ENCODE data around the gene UBR3. TPM values are rescaled to one million over a fixed set of nuclear protein-coding genes. Genes with fewer than 3 reads are reported as not detected.

Gene UBR3
- total RNA-seq, 2 experiments from 2014 or later, result 11.6 to 21.0 TPM

DNA sequence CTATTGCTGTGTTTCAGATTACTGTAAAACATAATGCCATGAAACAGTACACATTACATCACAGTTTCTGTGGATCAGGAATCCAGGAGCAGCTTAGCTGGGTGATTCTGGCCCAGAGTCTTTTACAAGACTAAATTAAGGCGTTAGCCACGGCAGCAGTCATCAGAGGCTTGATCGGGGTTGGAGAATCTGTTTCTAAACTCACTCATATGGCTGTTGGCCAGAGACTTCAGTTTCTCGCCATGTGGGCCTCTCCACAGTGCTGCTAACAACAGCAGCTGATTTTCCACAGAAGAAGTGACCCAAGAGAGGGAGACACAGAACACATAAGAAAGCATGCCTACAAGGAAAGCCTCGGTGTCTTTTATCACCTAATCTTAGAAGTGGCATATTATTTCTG, 261.5 kb downstream of the UBR3 start:
- TF ChIP-seq EZH2phosphoT487 (IDR thresholded peaks at IDR 0.05; ENCODE audit: borderline replicate concordance, low read depth, low read length), result no peak
- no peak for TF ChIP-seq CTCF (conservative IDR thresholded peaks at IDR 0.05; ENCODE audit: low read length)
- POLR2A ChIA-PET, result no interaction called here
- CTCF ChIA-PET (ENCODE audit: unreplicated experiment), result no interaction called here

DNA sequence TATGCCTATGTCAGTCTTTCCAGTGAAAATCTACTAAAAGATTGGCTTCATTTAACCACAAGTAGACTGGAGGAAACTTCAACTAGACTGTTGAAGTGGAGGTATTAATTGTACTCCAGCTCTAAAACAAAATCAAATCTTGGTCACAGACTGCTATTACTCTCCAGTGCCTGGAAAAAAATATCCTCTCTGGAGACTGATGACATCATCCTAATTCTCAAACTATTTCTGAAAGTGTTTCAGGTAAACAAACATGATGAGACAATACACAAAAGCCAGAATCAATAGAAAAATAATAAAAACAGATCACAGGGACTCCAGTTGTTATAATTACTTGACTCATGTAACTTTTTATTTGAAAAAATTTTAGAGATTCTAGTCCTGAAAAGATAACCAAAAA, 263.0 kb downstream of the UBR3 start:
- Histone ChIP-seq H3K27ac (ENCODE audit: low read depth, low read length, poor library complexity, severe bottlenecking) (no peak overlapping the region), H3K9me2 (ENCODE audit: insufficient read depth, low read length) (no peaks in the 10 kb centered on the region), H3K4me1 (ENCODE audit: insufficient read depth, low read length, poor library complexity, severe bottlenecking) (no peaks in the 10 kb centered on the region), H3K4me2 (ENCODE audit: low read length) (no peak overlapping the region), H3K9me3 (ENCODE audit: low read length) (no peaks in the 10 kb centered on the region), H3K79me2 (ENCODE audit: insufficient read depth, low read depth, low read length) (no peaks in the 10 kb centered on the region), H3K36me3 (ENCODE audit: insufficient read depth, low read length) (no peaks in the 10 kb centered on the region), H2AFZ (ENCODE audit: low read length) (no peak overlapping the region), H4K20me1 (ENCODE audit: insufficient read depth, low read length) (no peaks in the 10 kb centered on the region), H3K4me3 (ENCODE audit: low read depth, low read length, poor library complexity, severe bottlenecking) (no peak overlapping the region)
- intact Hi-C loops (cut with micrococcal nuclease; ENCODE audit: unreplicated experiment), result no loop called here
- no peak for DNase-seq (ENCODE audit: low spot score)
- BruUV-seq (replicated peaks), result no TSS peak
- CTCF ChIA-PET (ENCODE audit: unreplicated experiment), result no interaction called here
- TF ChIP-seq CTCF (conservative IDR thresholded peaks at IDR 0.05; ENCODE audit: low read length), result no peak
- TF ChIP-seq EZH2phosphoT487 (IDR thresholded peaks at IDR 0.05; ENCODE audit: borderline replicate concordance, low read depth, low read length), result no peak
- POLR2A ChIA-PET, result no interaction called here

More for the DNA sequence above, 261.5 kb downstream of the UBR3 start:
- intact Hi-C loops (cut with micrococcal nuclease; ENCODE audit: unreplicated experiment), result no loop called here
- Histone ChIP-seq H4K20me1 (ENCODE audit: insufficient read depth, low read length) (no peaks in the 10 kb centered on the region), H3K9me2 (ENCODE audit: insufficient read depth, low read length) (no peaks in the 10 kb centered on the region), H3K27ac (ENCODE audit: low read depth, low read length, poor library complexity, severe bottlenecking) (no peak overlapping the region), H2AFZ (ENCODE audit: low read length) (no peak overlapping the region), H3K9me3 (ENCODE audit: low read length) (no peaks in the 10 kb centered on the region), H3K4me2 (ENCODE audit: low read length) (no peak overlapping the region), H3K79me2 (ENCODE audit: insufficient read depth, low read depth, low read length) (no peaks in the 10 kb centered on the region), H3K4me3 (ENCODE audit: low read depth, low read length, poor library complexity, severe bottlenecking) (no peak overlapping the region), H3K36me3 (ENCODE audit: insufficient read depth, low read length) (no peaks in the 10 kb centered on the region), H3K4me1 (ENCODE audit: insufficient read depth, low read length, poor library complexity, severe bottlenecking) (no peaks in the 10 kb centered on the region)
- BruUV-seq (replicated peaks), result no TSS peak
- no peak for DNase-seq (ENCODE audit: low spot score)

DNA sequence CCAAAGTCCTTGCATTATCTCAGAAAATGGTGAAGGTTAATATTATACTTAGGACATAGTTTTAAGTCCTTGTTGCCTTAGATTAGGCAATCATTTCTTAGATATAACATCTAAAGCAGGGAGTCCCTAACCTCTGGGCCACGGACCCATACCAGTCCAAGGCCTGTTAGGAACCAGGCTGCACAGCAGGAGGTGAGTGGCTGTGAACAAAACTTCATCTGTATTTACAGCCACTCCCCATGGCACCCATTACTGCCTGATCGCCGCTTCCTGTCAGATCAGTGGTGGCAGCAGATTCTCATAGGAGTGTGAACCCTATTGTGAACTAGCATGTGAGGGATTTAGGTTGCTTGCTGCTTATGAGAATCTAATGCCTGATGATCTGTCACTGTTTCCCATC, 264.2 kb downstream of the UBR3 start:
- H3K4me1 ChIP-seq (ENCODE audit: insufficient read depth, low read length, poor library complexity, severe bottlenecking), result no peaks in the 10 kb centered on the region
- no peak overlapping the region for H3K4me2 ChIP-seq (ENCODE audit: low read length)
- H3K4me3 ChIP-seq (ENCODE audit: low read depth, low read length, poor library complexity, severe bottlenecking), result no peak overlapping the region
- no peak overlapping the region for H3K27ac ChIP-seq (ENCODE audit: low read depth, low read length, poor library complexity, severe bottlenecking)
- no peaks in the 10 kb centered on the region for H3K9me3 ChIP-seq (ENCODE audit: low read length)
- no peaks in the 10 kb centered on the region for H3K79me2 ChIP-seq (ENCODE audit: insufficient read depth, low read depth, low read length)
- no peaks in the 10 kb centered on the region for H4K20me1 ChIP-seq (ENCODE audit: insufficient read depth, low read length)
- intact Hi-C loops (cut with micrococcal nuclease; ENCODE audit: unreplicated experiment), result no loop called here
- H3K9me2 ChIP-seq (ENCODE audit: insufficient read depth, low read length), result no peaks in the 10 kb centered on the region
- ChIA-PET POLR2A (interaction anchor here (0.6 kb wide), 1 partner anchor 122 kb away, joined by 4 read pairs; no protein-coding TSS in a partner anchor), CTCF (ENCODE audit: unreplicated experiment) (no interaction called here)
- DNase-seq (ENCODE audit: low spot score), result no peak
- no peaks in the 10 kb centered on the region for H3K36me3 ChIP-seq (ENCODE audit: insufficient read depth, low read length)
- no peak overlapping the region for H2AFZ ChIP-seq (ENCODE audit: low read length)
- BruUV-seq (replicated peaks), result no TSS peak
- no peak for TF ChIP-seq EZH2phosphoT487 (IDR thresholded peaks at IDR 0.05; ENCODE audit: borderline replicate concordance, low read depth, low read length)
- TF ChIP-seq CTCF (conservative IDR thresholded peaks at IDR 0.05; ENCODE audit: low read length), result no peak

Data from OCI-LY7 (cell line).